Measurements from ENCODE around the gene DRC1.

DRC1 gene

DNA sequence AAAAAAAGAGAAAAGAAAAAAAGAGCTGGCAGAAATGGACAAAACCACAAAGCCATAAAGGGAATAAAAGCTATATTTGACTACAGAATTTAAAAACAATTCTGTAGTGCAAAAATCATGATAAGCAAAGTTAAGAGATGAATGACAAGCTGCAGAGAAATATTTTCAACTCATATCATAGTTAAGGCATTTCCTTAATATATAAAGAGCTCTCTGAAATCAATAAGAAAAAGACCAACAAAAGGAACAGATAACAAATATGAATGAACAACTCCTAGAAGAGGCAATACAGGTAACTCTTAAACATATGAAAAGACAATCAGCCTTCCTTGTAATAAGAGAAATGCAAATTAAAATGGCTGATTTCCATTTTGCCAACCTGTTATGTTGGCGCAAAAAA lies 50.0 kb downstream of the DRC1 start:
- TF ChIP-seq, protein P1, sequence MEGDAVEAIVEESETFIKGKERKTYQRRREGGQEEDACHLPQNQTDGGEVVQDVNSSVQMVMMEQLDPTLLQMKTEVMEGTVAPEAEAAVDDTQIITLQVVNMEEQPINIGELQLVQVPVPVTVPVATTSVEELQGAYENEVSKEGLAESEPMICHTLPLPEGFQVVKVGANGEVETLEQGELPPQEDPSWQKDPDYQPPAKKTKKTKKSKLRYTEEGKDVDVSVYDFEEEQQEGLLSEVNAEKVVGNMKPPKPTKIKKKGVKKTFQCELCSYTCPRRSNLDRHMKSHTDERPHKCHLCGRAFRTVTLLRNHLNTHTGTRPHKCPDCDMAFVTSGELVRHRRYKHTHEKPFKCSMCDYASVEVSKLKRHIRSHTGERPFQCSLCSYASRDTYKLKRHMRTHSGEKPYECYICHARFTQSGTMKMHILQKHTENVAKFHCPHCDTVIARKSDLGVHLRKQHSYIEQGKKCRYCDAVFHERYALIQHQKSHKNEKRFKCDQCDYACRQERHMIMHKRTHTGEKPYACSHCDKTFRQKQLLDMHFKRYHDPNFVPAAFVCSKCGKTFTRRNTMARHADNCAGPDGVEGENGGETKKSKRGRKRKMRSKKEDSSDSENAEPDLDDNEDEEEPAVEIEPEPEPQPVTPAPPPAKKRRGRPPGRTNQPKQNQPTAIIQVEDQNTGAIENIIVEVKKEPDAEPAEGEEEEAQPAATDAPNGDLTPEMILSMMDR (IDR thresholded peaks at IDR 0.05; ENCODE audit: insufficient read depth, low read depth, low read length, missing control alignments), result no peak
- no peak for DNase-seq (ENCODE audit: low read depth)
- no peak overlapping the region for H3K4me3 ChIP-seq (ENCODE audit: low read depth, low read length)

DNA sequence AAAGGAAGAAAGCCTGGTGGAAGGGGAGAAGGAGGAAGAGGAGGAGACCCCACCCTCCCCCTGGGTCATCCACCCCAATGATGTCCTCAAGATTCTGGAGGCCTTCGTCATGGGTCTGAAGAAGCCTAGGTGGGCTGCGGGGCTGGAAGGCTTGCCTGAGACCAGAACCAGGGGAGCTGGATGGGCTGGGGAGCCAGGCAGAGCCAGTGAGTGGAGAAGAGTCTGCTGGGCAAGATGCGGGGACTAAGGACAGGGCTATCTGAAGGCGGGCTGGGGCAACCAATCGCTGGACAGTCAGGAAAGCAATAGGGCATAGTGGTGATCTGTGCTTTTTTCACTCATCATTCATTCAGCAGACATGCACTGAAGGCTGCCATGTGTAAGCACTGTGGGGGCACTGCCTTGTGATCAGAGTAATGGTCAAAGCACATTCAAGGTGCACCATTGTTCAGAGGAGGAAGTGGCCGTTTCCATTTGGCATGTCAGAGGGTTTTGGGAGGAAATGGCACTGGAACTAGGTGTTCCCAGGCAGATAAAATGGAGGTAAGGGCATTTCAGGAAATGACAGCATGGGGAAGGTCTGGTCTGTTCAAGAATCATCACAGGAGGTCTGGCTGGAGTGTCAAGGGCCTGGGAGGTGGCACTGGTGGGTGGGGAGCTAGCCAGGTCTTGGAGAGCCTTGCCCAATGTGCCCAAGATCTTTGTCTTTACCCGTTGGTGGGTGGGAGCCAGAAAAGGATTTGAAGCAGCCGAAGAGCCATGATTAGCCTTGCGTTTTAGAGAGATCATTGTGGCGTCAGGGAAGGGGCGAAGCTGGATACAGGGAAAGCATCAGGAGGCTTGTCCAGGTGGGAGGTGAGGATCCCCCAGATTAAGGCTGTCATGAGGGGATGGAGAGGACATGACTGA lies 52.0 kb downstream of the DRC1 start:
- DNase-seq (ENCODE audit: low read depth), result no peak
- no peak overlapping the region for H3K4me3 ChIP-seq (ENCODE audit: low read depth, low read length)
- TF ChIP-seq, protein P1 (IDR thresholded peaks at IDR 0.05; ENCODE audit: insufficient read depth, low read depth, low read length, missing control alignments), result no peak

DNA sequence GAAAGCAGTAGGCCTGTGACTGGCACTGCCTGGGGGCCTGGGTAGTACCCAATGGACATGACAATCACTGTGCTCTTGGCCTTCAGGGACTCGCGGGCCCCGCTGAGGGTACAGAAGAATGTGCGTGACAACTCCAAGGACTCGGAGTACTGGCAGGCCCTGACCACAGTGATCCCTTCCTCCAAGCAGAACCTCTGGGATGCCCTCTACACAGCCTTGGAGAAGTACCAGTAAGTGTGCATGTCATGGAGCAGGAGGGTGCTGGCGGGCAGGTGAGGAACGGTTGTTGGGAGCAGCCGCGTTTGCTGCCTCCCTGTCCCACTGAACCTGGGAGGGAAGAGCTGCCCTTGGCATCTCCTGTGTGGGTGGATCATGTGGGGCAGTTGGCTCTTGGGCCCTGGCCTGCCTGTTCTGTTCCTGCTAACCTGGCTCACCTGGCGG lies 52.9 kb downstream of the DRC1 start:
- H3K4me3 ChIP-seq (ENCODE audit: low read depth, low read length), result no peak overlapping the region
- no peak for DNase-seq (ENCODE audit: low read depth)
- TF ChIP-seq, protein P1 (IDR thresholded peaks at IDR 0.05; ENCODE audit: insufficient read depth, low read depth, low read length, missing control alignments), result no peak

DNA sequence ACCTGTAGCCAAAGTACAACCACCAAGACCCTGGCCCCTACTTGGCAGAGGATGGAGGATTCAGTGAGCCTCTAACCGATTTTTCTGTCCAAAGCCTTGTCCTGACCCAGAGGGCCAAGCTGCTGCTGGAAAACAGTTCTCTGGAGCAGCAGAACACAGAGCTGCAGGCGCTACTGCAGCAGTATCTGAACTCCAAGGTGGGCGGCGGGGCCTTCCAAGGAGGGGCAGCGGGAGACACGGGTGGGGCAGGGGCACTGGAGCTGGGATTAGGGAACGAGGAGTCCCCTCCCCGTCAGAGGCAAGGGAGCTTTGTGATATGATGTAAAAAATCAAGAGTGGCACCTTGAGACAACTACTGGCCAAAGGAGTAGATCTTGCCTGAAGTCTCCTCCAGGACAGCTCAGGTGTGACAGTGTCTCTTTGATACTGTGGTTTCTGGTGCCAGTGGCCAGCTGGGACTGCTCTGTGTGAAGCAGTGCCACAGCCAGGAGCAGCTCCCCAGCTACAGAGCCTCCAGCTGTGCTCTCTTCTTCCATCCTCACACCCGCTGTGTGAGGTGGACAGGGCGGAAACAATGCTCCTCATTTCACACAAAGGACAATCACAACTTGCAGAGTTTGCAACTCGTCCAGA lies 53.4 kb downstream of the DRC1 start:
- DNase-seq (ENCODE audit: low read depth), result no peak
- TF ChIP-seq, protein P1 (IDR thresholded peaks at IDR 0.05; ENCODE audit: insufficient read depth, low read depth, low read length, missing control alignments), result no peak
- H3K4me3 ChIP-seq (ENCODE audit: low read depth, low read length), result no peak overlapping the region

DNA sequence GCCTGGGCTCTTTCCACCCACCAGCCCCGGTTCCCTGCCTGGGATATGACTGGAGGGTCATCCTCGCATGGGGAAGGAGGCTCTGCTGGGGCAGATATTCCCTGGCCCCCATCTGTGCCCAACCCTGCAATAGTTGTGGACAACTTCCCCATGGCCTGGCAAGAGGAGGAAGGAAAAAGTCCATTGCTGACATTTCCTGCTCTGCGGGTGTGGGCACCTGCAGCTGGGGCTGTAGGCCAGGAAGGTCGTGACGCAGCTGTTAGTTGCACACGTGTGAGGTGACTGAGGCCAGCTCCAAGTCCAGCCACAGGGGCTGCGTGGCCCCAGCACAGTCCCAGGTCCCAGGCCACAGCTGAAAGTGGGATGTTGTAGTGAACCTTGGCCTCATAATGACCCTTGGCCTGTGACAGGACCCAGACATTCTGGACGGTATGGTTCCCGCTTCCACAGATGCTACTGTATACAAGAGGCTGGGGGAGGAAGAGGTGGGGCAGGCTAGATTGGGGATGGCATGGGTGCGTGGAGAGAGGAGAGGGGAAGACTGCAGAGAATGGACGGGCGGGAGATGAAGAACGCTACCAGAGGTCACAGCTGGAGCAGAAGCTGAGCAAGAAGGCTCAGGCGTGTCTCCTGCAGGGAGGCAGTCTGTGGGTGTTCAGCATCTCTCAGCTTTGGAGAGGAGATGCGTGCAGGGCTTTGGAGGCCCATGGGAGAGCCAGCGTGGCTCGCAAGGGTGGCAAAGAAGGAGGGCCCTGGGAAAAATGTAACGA lies 54.1 kb downstream of the DRC1 start:
- H3K4me3 ChIP-seq (ENCODE audit: low read depth, low read length), result no peak overlapping the region
- DNase-seq (ENCODE audit: low read depth), result no peak
- TF ChIP-seq, protein P1 (IDR thresholded peaks at IDR 0.05; ENCODE audit: insufficient read depth, low read depth, low read length, missing control alignments), result no peak

DNA sequence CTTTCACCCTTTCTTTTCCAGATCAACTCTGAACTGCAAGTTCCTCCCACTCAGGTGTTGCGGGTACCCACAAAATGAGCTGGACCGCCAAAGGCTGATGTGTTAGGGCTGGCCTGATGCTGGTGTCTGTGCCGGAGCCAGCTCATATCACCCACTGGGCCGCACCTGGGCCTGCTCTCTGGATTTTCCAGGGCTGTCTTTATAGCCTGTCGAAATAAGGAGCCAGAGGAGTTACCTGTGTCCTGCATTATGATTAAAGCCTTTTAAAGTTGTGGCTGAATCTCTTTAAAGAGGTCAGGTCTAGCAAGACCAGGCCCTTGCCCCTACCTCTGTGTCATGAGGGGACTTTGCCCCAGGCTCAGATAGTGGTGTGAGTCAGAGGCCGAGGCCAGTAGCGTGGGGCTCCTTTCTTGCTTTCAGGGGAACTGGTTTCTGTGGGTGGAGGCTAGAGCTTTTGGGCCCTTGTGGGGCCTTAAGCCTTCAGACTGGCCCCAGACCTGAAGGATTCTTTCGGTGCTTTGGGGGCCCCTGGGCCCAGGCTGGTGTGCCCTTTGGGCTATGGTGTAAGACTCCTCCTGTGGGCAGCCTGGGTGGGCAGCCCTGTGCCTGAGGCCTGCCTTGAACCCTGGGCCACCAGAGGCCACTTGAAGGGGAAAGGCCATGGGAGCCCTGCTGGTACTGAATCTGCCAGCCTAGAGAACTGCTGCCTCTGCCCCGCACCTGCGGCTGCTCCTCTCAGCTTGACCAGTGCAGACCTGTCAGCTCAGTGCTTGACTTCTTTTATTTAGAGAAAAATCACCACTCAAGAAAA lies 54.9 kb downstream of the DRC1 start:
- H3K4me3 ChIP-seq (ENCODE audit: low read depth, low read length), result no peak overlapping the region
- TF ChIP-seq, protein P1 (IDR thresholded peaks at IDR 0.05; ENCODE audit: insufficient read depth, low read depth, low read length, missing control alignments), result no peak
- peak; percentile 11 for DNase-seq (ENCODE audit: low read depth)
